ENCODE data around the gene ERFL.

DNA sequence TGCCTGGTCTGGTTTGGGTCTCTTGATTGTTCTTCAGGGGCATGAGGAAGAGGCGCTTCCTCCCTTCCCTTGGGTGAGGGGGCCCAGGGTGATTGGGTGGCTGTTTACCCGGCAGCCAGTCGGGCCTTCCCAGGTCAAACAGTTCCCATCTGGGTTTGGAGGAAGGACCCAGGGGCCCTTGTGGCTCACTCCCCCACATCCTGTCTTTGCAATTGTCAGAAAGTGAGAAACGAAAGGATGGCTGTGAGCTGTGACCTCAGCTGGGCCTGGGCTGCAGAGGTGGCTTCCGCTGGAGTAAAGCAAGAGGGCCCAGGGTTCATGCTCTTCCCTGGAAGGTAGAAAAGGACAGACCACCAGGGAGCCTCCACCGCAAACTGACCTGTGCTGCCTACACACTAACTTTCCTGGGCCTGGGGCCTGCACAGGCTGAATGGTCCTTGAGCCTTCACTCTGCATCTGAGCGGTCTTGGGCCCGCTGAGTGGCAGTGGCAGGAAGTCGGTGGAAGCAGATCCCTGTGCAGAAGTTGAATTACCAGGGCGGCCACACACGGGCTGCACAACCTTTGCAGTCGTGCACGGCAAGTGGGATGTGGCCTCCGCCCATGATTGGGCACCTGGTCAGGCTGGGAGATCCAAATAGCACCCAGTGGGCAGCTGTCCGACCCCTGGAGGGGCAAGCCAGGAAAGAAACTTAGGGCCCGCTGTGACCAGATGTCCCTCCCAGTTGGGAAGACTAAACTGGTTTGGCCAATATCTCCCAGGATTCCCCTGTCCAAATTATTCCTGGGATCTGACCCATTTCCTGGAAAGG lies 56.5 kb downstream of the ERFL start:
- TF ChIP-seq, protein P1, sequence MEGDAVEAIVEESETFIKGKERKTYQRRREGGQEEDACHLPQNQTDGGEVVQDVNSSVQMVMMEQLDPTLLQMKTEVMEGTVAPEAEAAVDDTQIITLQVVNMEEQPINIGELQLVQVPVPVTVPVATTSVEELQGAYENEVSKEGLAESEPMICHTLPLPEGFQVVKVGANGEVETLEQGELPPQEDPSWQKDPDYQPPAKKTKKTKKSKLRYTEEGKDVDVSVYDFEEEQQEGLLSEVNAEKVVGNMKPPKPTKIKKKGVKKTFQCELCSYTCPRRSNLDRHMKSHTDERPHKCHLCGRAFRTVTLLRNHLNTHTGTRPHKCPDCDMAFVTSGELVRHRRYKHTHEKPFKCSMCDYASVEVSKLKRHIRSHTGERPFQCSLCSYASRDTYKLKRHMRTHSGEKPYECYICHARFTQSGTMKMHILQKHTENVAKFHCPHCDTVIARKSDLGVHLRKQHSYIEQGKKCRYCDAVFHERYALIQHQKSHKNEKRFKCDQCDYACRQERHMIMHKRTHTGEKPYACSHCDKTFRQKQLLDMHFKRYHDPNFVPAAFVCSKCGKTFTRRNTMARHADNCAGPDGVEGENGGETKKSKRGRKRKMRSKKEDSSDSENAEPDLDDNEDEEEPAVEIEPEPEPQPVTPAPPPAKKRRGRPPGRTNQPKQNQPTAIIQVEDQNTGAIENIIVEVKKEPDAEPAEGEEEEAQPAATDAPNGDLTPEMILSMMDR (conservative IDR thresholded peaks at IDR 0.05) = no peak
- TF ChIP-seq ZFX (IDR thresholded peaks at IDR 0.05) = no peak
